HS-27A (cell line): ENCODE measurements around the gene C4BPB.
"Not testable (repeated sequence)": the region's sequence is repeated elsewhere in the genome, so short reads cannot be mapped to it uniquely, and the experiment has no call there.

Experiments
- DNase-seq: peaks from one replicate; pipeline ENCODE4 v3.0.0-alpha.2; 2012; ENCODE audit warnings: low read depth, missing footprints

C4BPB gene, protein sequence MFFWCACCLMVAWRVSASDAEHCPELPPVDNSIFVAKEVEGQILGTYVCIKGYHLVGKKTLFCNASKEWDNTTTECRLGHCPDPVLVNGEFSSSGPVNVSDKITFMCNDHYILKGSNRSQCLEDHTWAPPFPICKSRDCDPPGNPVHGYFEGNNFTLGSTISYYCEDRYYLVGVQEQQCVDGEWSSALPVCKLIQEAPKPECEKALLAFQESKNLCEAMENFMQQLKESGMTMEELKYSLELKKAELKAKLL

DNA sequence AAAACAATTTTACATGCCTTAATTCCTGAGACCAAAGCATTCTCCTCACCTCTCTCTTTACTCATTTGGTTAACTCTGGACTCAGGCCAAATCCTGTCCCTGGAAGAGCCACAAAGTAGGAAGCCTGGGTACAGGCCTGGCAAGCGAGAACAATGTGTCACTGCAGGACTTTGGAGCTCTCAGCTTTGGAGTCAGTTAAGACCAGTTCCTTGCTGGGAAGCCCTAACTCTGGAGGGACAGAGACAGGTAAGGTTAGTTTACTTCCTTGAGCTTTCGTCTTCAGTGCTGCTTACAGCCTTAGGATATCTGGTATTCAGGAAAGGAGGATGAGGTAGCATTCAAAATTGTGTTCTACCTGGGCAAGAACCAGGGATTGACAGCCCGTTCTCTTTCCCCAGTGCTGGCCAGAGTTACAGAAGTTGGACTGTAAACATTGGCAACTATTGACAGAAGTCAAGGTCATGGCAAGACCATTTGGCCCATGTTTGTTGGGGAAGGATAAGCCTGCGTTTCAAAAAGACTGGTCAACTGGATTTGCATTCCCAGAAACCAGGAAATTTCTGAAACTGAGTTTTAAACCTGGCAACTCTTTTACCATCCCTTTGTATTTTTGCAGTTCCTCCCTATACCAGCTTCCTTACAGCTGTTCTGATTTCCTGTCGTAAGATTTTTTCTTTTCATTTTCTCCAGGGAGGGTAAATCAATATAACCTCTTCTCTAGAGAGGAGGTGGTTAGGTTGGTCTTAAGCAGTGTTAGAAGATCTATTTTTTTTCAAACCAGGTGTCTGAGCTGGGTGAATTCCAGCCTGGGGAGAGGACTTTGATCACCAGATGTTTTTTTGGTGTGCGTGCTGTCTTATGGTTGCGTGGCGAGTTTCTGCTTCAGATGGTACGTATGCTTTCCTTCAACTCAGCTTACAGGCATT, at the start of gene C4BPB:
TSS of gene C4BPB (plus strand) at position 160 of the 926 bp plus-strand sequence. CDS start at position 832, 672 bp downstream.
- peak; percentile 60 for DNase-seq

DNA sequence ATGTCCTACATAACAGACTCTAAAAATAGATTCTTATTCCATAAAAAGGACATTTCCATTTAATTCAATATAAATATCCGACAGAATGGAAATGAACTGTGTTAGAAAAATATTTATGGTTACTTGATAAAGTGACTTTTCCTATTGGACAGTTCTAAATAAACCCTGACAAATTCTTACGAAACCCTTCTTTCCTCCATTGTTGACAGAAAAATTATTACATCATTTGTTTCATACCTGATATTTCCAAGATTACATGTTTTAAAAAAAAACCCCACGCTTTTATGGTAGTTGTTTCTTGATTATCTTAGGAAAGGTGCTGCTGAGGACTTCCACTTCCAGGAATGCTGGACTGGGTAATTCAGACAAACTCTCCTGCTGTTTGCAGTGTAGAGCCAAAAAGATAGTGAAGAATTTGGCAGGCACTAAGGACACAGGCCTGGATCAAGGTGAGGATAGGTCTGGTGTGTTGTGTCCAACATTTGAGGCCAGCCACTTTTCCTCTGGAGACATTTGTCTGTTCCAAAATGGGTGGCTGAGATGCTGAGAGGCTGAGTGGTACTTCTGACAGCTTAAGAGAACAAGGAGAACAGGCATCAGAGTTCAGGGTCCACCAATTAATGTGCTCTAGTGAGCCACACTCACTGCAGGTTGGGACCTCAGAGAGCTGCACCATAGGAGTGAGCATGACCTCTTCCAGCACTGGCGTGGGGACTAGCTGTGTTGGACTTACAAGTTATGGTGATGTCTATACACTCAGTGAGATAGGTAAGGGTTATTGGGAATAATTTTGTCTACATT, 49.1 kb upstream of the C4BPB start:
- DNase-seq, result no peak

DNA sequence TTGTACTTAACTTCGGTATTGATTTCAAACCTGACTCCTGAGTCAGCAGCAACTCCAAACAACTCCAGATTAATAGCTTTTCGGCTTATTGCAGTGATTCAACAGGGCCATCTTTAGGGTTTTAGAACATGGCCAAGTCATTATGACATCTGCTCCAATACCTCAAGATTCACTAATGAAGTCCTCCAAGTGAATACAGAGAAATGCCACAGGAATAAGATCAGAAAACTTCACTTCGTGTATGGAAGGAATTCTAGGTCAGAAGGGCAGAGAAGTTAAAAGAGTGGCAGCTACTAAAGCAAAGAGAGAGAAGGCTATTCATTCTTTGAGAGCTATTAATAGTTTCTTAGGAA, 48.5 kb upstream of the C4BPB start:
- DNase-seq, result no peak

DNA sequence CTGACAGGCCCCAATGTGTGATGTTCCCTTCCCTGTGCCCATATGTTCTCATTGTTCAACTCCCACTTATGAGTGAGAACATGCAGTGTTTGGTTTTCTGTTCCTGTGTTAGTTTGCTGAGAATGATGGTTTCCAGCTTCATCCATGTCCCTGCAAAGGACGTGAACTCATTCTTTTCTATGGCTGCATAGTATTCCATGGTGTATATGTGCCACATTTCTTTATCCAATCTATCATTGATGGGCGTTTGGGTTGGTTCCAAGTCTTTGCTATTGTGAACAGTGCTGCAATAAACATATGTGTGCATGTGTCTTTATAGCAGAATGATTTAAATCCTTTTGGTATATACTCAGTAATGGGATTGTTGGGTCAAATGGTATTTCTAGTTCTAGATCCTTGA, 47.3 kb upstream of the C4BPB start:
- DNase-seq, result not testable (repeated sequence)

DNA sequence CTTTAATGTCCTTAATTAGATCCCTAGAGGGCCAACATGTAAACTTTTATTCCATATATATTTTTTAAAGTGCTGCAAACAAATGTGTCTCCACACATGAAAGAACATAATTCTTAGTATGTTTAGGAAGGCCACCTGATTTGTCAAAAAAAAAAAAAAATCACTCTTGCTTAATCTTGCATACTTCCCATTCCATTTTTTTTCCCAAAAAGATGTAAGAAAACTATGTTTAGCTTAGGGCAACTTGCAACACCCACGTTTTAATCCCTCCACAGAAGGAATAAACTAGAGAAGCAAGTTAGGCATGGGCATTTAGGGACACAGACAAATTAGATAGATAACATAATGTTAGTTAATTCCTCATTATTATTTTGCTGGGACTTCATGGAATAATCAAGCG, 43.2 kb upstream of the C4BPB start:
- no peak for DNase-seq

DNA sequence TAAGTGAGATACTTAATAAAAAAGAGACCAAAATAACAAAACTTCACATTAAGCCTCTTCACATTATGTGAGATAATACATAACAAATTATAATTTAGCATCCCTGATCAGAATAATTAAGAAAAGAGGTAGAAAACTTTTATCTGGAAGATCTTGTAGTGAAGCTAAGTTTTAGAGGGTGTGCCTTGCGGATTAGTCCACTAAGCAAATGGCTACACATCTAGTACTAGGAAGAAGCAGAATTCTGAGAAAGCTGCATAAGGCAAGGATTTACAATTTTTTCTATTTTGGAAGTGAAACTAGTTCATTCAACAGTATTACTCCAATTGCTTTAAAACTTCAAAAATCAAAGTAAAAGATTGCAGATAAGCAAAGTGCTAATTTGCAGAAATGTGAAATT, 41.2 kb upstream of the C4BPB start:
- DNase-seq, result no peak

DNA sequence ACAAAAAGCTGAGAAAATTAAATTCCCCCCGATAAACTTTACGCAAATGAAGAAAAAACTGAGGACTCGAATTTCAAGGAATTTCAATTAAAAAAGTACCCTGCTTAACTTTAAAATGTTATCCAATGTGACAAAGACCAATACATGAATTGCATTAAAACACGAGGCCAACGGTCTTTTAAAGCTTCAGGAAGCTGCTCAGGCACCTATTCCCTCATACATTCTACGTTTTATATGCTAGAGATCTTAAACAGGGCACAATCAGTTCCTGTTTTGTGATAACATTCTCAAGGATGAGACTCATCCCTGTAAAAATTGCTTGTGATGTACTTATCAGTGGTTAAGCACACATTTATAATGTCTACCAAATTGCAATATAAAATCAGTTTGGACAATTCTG, 40.6 kb upstream of the C4BPB start:
- no peak for DNase-seq

DNA sequence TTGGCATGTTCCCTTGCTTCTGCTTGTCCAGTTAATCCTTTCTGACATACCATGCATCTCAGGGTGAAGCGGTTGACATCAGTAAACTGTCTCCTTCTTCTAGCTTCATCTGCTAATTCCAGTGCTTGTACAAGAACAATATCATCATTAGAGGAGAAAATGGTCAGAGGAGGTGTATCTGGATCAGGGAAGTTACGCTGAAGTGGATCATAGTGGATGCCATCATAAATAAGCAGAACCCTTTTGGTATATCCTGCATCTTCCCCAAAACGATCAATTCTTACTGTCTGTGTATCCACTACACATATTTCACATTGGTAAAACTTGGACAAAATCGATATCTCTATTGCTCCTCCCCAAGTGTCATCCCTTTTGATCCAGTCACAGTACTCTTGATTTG, 39.6 kb upstream of the C4BPB start:
- DNase-seq, result no peak

DNA sequence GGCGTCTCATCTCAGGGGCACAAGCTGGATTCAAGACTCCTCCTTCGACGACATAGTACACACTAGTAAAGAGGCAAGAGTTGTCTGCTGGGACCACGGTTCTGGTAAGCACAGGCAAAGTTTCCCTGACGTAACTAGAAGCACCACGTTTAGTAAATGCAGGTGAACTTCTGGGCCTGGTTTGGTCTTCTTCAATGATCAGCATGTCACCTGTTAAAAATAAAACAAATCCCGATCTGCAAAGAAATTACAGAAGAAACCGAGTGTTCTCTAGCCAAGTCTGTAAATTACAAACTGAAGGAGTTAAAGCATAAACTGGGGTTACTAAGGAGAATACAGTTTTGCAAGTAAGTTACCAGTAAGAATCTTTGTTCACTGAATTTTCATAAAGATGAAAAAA, 39.1 kb upstream of the C4BPB start:
- DNase-seq, result no peak

DNA sequence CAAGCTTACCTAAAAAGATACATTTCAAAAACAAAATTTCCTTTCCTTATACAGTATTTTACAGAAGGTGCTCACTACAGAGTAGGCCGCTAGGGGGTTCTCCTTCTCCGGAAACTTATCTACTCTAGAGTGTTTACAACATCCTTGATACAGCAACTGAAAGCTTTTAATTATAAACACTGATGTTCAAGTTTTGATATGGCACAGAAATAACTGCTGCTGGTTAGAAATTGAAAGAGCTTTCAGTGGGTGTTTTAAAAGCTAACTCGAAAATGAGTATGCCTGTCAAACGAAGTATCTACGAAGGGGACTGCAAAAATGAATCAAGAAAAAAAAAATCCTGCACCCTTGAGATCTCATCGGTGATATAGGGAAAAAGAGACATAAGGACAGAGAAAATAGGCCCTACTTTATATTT, 38.7 kb upstream of the C4BPB start:
- DNase-seq, result no peak

DNA sequence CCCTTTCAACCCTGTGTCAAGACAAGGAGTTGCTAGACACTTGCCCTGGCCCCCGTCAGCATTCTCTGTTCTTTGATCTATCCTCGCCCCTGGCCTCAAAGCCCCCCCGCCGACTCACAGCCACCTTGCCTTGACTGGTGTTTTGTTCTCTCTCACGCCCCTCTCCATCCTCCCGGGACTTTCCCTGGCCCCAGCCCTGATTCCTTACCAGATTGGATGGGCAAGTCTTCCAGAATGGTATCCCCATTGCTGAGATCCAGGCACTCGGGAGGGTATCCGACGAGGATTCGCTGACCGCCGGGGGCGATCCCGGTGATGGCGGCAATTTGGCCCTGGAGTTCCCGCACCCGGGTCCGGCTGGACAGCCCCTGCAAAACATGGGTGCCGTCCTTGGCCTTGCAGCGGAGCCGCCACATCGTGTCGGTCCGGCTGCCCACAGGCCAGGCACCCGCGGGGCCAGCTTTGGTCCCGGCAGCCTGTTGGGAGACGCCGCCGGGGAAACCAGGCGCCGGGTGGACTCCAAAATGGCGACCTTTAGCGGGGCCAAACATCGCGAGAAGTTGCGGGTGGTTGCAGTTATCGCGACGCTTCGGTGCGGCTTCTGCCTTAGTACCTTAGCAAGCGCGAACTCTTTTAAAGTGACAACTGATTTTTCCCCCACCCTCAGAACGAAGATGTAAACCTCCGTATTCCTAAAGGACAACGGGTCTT, 38.0 kb upstream of the C4BPB start:
- peak; percentile 84 for DNase-seq

DNA sequence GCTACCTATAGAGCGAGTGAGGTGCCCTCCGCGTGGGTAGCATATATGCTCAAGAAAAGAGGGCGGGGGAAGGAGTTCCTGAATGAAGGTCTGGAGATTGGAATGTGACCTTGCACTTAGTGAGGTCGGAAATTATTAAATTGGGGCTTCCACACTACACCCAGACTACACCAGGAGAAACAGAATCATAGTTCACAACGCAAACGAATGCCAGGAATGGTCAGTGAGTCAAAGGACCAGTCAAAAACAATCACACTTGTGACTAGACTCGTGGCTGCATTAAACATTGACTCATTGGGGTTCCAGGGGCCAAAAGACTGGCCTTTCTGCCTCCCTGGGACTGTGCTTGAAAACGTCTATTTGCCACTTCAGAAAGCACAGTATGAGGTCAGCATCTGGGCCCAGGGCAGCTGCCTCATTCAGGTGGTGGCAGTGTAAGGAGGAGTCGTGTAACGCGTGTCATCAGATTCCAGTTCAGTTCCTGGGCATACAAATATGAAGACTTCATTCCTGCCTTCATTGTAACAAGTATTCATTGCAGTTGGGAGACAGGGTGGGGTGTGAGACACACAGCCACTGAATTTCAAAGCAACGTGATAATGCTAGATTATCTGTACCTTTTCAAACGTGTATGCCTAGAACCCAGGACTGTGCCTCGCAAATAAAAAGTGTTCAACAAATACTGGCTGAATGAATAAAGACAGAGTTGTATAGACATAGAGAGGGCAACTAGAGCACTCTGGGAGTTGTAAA, 37.3 kb upstream of the C4BPB start, which contains the start of gene YOD1:
TSS of gene YOD1 (minus strand) at position 18 of the 753 bp plus-strand sequence. CDS start 178 bp downstream, outside the sequence.
- no peak for DNase-seq

DNA sequence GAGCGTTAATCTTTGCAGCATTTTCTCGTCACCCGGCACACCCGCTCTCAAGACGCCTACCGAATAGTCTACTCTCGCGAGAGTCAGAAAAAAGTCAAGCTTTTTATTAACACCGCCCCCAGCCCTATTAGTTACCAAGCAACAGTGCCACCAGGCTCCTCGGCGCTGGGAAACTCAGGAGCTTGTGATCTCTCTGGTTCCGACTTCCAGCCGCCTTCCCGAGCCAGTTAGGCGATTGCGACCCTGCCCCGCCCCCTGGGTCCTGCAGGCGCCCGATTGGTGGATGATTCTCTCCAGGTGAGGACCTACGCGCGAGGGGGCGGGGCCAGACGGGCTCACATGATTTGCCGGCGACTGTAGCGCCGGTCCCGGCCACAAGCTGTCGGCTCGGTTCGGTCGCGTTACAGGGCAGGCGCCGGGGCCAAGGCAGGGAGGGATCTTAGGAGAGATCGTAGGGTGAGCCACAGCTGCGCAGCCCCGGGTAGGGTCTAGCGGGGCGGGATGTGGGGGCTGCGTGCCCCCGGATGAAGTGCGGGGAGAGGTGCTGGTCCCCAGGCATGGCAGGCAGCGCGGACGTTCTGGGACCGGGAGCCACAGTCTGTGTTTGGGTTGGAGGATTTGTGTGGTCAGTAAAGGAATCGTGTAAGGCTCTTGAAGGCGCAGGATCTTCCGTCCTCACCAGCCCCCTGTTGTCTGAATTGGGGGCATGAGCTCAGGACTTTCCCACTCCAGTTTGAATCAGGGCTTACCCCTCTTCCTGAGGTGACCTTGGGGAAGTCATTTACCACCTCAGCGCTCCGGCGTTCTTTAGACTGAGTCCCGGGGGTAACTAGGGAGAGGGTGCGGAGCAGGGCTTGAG, 35.5 kb upstream of the C4BPB start, which contains the start of gene PFKFB2:
TSS of gene PFKFB2 (plus strand) at position 365 of the 859 bp plus-strand sequence. CDS start 1,443 bp downstream, outside the sequence.
- no peak for DNase-seq

DNA sequence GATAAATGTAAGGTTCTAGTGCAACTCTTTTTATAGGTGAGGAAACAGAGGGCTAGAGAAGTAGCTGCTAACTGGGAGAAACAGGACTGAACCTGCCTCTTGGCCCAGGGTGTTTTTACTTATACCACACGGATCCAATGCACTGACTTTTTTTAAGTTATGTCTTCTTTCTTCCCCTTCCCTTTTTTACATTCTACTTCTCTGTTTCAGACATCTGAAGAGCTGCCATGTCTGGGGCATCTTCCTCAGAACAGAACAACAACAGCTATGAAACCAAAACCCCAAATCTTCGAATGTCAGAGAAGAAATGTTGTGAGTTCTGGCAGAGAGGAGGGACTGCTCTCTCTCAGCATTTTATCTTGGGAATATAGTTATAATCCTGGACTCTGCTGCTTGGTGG, 34.2 kb upstream of the C4BPB start:
- no peak for DNase-seq

DNA sequence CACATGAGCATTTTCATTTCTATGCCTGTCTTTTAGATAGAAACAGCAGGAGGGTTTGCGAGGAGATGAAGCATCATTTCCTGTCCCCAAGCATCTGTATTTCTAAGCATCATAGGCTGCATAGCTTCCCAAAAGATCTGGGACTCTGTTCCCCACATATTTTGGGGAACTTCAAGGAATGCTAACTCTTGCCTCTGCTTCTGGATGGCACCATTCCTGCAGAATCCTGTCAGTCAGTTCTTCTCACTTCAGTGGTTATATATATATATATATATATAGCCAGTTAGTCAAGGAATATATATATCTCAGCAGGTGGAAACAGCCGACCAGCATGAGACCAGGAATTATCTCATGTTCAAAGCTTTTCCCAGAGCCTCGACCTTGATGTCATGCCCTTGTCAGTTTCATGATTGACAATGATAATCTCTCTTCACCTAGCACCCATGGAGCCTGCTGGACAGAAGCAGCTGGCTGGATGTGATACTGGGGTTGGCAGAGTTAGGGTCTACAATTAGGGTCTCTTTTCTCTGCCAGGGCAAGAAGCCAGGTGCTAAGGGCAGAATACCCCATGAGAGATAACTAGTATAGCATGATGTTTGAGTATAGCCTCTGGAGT, 33.2 kb upstream of the C4BPB start:
- no peak for DNase-seq

DNA sequence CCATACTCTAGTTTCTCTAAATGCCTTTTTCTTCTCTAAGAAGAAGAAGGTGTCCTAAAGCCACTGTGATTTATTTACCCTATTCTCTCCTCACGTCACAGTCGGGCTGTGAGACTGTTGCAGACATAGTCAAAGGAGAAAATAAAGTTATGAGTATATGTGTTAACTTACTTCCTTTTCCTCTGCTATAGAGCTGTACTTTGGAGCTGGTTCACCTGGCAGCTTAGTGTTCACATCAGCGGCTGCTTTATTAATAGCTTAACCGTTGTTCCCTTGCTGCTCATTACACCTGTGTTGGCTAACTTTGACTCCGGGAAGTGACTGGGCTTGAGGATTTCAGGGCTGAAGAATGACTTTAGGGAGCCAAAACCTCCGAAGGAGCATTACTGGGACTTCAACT, 32.0 kb upstream of the C4BPB start:
- DNase-seq, result no peak

DNA sequence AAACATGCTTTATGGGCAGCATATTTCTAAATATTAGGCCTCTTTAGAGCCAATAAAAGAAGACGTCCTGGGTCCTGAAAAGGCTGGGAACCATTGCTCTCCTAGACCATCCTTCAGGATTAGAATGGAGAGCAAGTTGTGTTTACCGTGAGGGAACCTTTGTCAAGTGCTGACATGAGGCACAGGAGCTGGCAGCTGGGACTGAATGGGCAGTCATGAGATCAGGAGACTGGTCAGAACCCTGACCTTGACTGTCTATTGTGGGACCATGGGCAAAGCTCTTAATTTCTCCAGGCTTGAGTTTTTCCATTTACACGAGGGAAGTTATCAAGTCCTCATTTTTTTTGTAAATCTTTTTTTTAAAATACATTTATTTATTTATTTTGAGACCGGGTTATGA, 30.4 kb upstream of the C4BPB start:
- DNase-seq, result no peak

DNA sequence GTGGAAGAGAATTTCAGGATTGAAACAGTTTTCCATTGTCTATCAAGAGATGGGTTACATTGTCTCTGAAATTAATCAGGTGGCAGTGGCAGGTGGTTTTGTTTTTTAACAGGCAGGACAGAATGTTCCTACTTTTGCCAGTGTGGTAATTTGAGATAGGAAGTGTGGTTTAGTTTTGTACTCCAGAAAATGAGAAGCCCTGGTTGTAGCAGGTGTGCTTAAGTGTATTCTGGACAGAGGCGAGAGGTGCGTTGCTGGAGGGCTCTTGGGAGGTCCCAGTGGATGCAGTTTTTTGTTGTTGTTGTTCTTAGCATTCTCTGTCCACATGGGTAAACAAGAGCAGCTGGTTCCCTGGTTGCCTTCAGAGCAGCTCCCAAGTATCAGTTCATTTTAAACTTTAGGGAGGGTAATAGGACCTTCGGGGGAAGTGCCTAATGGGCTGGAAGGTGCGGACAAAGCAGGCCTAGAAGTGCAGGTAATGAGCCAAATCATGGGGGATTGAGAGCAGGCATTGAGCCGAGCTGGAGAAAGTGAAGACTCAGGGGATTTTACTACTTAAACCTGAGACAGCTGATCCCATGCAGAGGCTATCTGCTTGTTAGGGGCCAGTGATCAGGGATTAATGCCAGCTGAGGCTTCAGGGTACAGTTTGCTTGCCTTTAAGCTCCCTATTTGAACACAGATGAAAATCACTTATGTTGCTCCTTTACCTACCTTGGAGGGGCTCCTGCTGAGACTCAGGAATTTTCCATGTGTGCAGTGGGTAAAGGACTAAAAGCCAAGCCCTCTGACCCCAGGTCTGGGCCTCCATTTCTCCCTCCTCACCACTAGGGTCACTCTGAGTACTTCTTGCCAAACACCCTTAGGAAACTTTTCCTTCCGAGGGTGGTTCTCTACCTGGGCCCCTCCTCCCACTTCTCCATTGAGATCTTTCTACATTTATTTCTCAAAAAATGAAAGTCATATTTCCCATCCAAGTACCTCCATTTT, 29.5 kb upstream of the C4BPB start:
- DNase-seq, result no peak
